Measurements from ENCODE around the gene P2RY13.

P2RY13 gene

GRCh38 chr3:151315136-151315535 lies 14.2 kb downstream of the P2RY13 start:
- no peak for TF ChIP-seq CTCF (IDR thresholded peaks at IDR 0.05; ENCODE audit: low read depth, low read length)
- no peak for DNase-seq (ENCODE audit: extremely low read depth, low read depth)

GRCh38 chr3:151314593-151314992 lies 14.8 kb downstream of the P2RY13 start:
- TF ChIP-seq CTCF (IDR thresholded peaks at IDR 0.05; ENCODE audit: low read depth, low read length) = no peak
- no peak for DNase-seq (ENCODE audit: extremely low read depth, low read depth)

- DNase-seq (ENCODE audit: extremely low read depth, low read depth) = no peak
- TF ChIP-seq CTCF (IDR thresholded peaks at IDR 0.05; ENCODE audit: low read depth, low read length) = no peak
Observed at GRCh38 chr3:151314137-151314536, 15.2 kb downstream of the P2RY13 start.

GRCh38 chr3:151312972-151313371 lies 16.4 kb downstream of the P2RY13 start:
- no peak for TF ChIP-seq CTCF (IDR thresholded peaks at IDR 0.05; ENCODE audit: low read depth, low read length)
- no peak for DNase-seq (ENCODE audit: extremely low read depth, low read depth)

- no peak for TF ChIP-seq CTCF (IDR thresholded peaks at IDR 0.05; ENCODE audit: low read depth, low read length)
- no peak for DNase-seq (ENCODE audit: extremely low read depth, low read depth)
Observed at GRCh38 chr3:151309566-151309965, 19.8 kb downstream of the P2RY13 start.

- no peak for DNase-seq (ENCODE audit: extremely low read depth, low read depth)
- TF ChIP-seq CTCF (IDR thresholded peaks at IDR 0.05; ENCODE audit: low read depth, low read length) = no peak
Observed at GRCh38 chr3:151307583-151308488, 21.5 kb downstream of the P2RY13 start.

GRCh38 chr3:151307131-151307530 lies 22.2 kb downstream of the P2RY13 start:
- no peak for TF ChIP-seq CTCF (IDR thresholded peaks at IDR 0.05; ENCODE audit: low read depth, low read length)
- no peak for DNase-seq (ENCODE audit: extremely low read depth, low read depth)

All from AG09319 (cell line).